ENCODE results near the gene NUP62.

Gene NUP62

GRCh38 chr19:49869009-49869483, 60.3 kb downstream of the NUP62 start:
- TF ChIP-seq ZBTB7A (IDR thresholded peaks at IDR 0.05; ENCODE audit: low read depth) (peak; percentile 79; the same call in 1 of the 2 replicates), CEBPB (IDR thresholded peaks at IDR 0.05) (no peak), TAF1 (IDR thresholded peaks at IDR 0.05; ENCODE audit: low read depth) (no peak), MAX (IDR thresholded peaks at IDR 0.05) (peak; percentile 49; the same call in 1 of the 2 replicates)

- TF ChIP-seq CEBPB (IDR thresholded peaks at IDR 0.05): no peak
- TF ChIP-seq RAD21 (IDR thresholded peaks at IDR 0.05; ENCODE audit: low read depth): no peak
- peak; percentile 70 for TF ChIP-seq MAX (IDR thresholded peaks at IDR 0.05)
- peak; percentile 68 for TF ChIP-seq CREB1 (IDR thresholded peaks at IDR 0.05; ENCODE audit: low read depth)
- peak; percentile 64 for TF ChIP-seq USF1 (IDR thresholded peaks at IDR 0.05)
- TF ChIP-seq EGR1 (IDR thresholded peaks at IDR 0.05): peak; percentile 86
- no peak for TF ChIP-seq REST (IDR thresholded peaks at IDR 0.05; ENCODE audit: low read depth)
- no peak for TF ChIP-seq TEAD4 (IDR thresholded peaks at IDR 0.05)
- TF ChIP-seq FOXM1 (IDR thresholded peaks at IDR 0.05; ENCODE audit: borderline replicate concordance, low read depth): peak; percentile 14; the same call in 1 of the 2 replicates
- no peak; the same call in none of the 2 replicates for TF ChIP-seq TCF12 (IDR thresholded peaks at IDR 0.05; ENCODE audit: low read depth)
- peak; percentile 48; the same call in 1 of the 2 replicates for TF ChIP-seq TAF1 (IDR thresholded peaks at IDR 0.05; ENCODE audit: low read depth)
- peak; percentile 61 for TF ChIP-seq YY1 (IDR thresholded peaks at IDR 0.05; ENCODE audit: low read depth)
- 0 out of 2 replicates have a peak, but pooled peaks have one; percentile 44 for TF ChIP-seq NFIC (IDR thresholded peaks at IDR 0.05)
- TF ChIP-seq EP300 (IDR thresholded peaks at IDR 0.05; ENCODE audit: borderline replicate concordance): no peak
- peak; percentile 37; the same call in 1 of the 2 replicates for TF ChIP-seq ZBTB7A (IDR thresholded peaks at IDR 0.05; ENCODE audit: low read depth)
These were observed 62.1 kb downstream of the NUP62 start, which contains the start of gene PNKP for GRCh38 chr19:49866933-49867782. Gene PNKP, minus strand, starts transcription at chr19:49867576. Its CDS starts 372 bp downstream, at chr19:49867204.

GRCh38 chr19:49864890-49865289, 64.4 kb downstream of the NUP62 start:
- no peak for TF ChIP-seq YY1 (IDR thresholded peaks at IDR 0.05; ENCODE audit: low read depth)
- TF ChIP-seq CREB1 (IDR thresholded peaks at IDR 0.05; ENCODE audit: low read depth): no peak
- TF ChIP-seq NFIC (IDR thresholded peaks at IDR 0.05): no peak
- TF ChIP-seq RAD21 (IDR thresholded peaks at IDR 0.05; ENCODE audit: low read depth): no peak
- no peak for TF ChIP-seq TCF12 (IDR thresholded peaks at IDR 0.05; ENCODE audit: low read depth)
- TF ChIP-seq USF1 (IDR thresholded peaks at IDR 0.05): no peak
- TF ChIP-seq MAX (IDR thresholded peaks at IDR 0.05): no peak
- TF ChIP-seq EP300 (IDR thresholded peaks at IDR 0.05; ENCODE audit: borderline replicate concordance): no peak
- no peak for TF ChIP-seq TAF1 (IDR thresholded peaks at IDR 0.05; ENCODE audit: low read depth)
- no peak for TF ChIP-seq EGR1 (IDR thresholded peaks at IDR 0.05)
- no peak for TF ChIP-seq ZBTB7A (IDR thresholded peaks at IDR 0.05; ENCODE audit: low read depth)
- no peak for TF ChIP-seq REST (IDR thresholded peaks at IDR 0.05; ENCODE audit: low read depth)
- TF ChIP-seq FOXM1 (IDR thresholded peaks at IDR 0.05; ENCODE audit: borderline replicate concordance, low read depth): no peak
- TF ChIP-seq CEBPB (IDR thresholded peaks at IDR 0.05): no peak
- TF ChIP-seq TEAD4 (IDR thresholded peaks at IDR 0.05): no peak

- TF ChIP-seq ZBTB7A (IDR thresholded peaks at IDR 0.05; ENCODE audit: low read depth) (no peak), EGR1 (IDR thresholded peaks at IDR 0.05) (no peak), FOXM1 (IDR thresholded peaks at IDR 0.05; ENCODE audit: borderline replicate concordance, low read depth) (no peak), MAX (IDR thresholded peaks at IDR 0.05) (no peak), USF1 (IDR thresholded peaks at IDR 0.05) (no peak), YY1 (IDR thresholded peaks at IDR 0.05; ENCODE audit: low read depth) (no peak), NFIC (IDR thresholded peaks at IDR 0.05) (no peak), CREB1 (IDR thresholded peaks at IDR 0.05; ENCODE audit: low read depth) (no peak), REST (IDR thresholded peaks at IDR 0.05; ENCODE audit: low read depth) (no peak), TAF1 (IDR thresholded peaks at IDR 0.05; ENCODE audit: low read depth) (no peak), TCF12 (IDR thresholded peaks at IDR 0.05; ENCODE audit: low read depth) (no peak), EP300 (IDR thresholded peaks at IDR 0.05; ENCODE audit: borderline replicate concordance) (no peak), TEAD4 (IDR thresholded peaks at IDR 0.05) (no peak), CEBPB (IDR thresholded peaks at IDR 0.05) (no peak), RAD21 (IDR thresholded peaks at IDR 0.05; ENCODE audit: low read depth) (no peak)
These were observed 65.4 kb downstream of the NUP62 start for GRCh38 chr19:49863935-49864320.

All from Ishikawa (cell line).